K562 (cell line): ENCODE results near the gene DHX35. TPM values are rescaled to one million over a fixed set of nuclear protein-coding genes. Genes with fewer than 3 reads are reported as not detected.

Experiments
- ARID1B ChIP-seq: fragments of 450-650 bp; IDR thresholded peaks from 2 replicates; pipeline ENCODE4 v1.6.1; 2016; ENCODE audit warnings: antibody characterized with exemption, mild to moderate bottlenecking, inconsistent platforms
- CAMTA2 ChIP-seq: fragments of 250-450 bp; sonication (Bioruptor Pico); conservative IDR thresholded peaks from 2 replicates; pipeline ENCODE4 v1.5.1; 2022
- EP300 ChIP-seq: IDR thresholded peaks from 2 replicates; pipeline ENCODE4 v1.6.1; 2012; ENCODE audit warnings: low read length, improper control_type of control experiment
- EZH2 ChIP-seq: IDR thresholded peaks from 2 replicates; pipeline ENCODE4 v1.6.1; 2012; ENCODE audit warnings: low read depth, mild to moderate bottlenecking, inconsistent platforms, low read length, borderline replicate concordance
- KLF1 ChIP-seq: fragments of 450-650 bp; IDR thresholded peaks from 2 replicates; pipeline ENCODE4 v1.6.1; 2016; ENCODE audit warnings: missing genetic modification characterization, missing compliant biosample characterization
- NCOA6 ChIP-seq: fragments of 450-650 bp; IDR thresholded peaks from 2 replicates; pipeline ENCODE4 v1.6.1; 2017; ENCODE audit warnings: mild to moderate bottlenecking
- NR4A1 ChIP-seq, 2 experiments: fragments of 250-450 bp in 1 of 2; fragments of 450-650 bp in 1 of 2; sonication (Bioruptor Pico) in 1 of 2; IDR thresholded peaks; 2 replicates each; pipeline versions ENCODE4 v1.4.0 to v1.6.1; 2016 to 2020; ENCODE audit warnings: mild to moderate bottlenecking in 2 of 2, missing compliant biosample characterization in 1 of 2, missing genetic modification characterization in 1 of 2, moderate library complexity in 1 of 2
- PREB ChIP-seq: sonication (generic); formaldehyde crosslinking; IDR thresholded peaks from 2 replicates; pipeline ENCODE4 v1.8.1; 2023; ENCODE audit warnings: mild to moderate bottlenecking, missing genetic modification reagents
- RNF2 ChIP-seq: sonication (generic); IDR thresholded peaks from 2 replicates; pipeline ENCODE4 v1.6.1; 2016
- SIN3A ChIP-seq, 2 experiments: fragments of 150-350 bp in 1 of 2; IDR thresholded peaks; 2 replicates each; pipeline ENCODE4 v1.6.1; 2011 to 2016; ENCODE audit warnings: borderline replicate concordance in 2 of 2, low read depth in 2 of 2, low read length in 2 of 2, mild to moderate bottlenecking in 2 of 2, moderate library complexity in 2 of 2; ENCODE audit not compliant: control insufficient read depth in 1 of 2
- SMAD3 ChIP-seq: fragments of 450-650 bp; formaldehyde crosslinking; conservative IDR thresholded peaks from 2 replicates; pipeline ENCODE4 v1.4.0; 2020; ENCODE audit warnings: mild to moderate bottlenecking
- TSHZ1 ChIP-seq: fragments of 250-450 bp; sonication (Bioruptor Pico); IDR thresholded peaks from 2 replicates; pipeline ENCODE4 v1.4.0; 2020; ENCODE audit warnings: mild to moderate bottlenecking, moderate library complexity
- ZNF124 ChIP-seq: sonication (generic); formaldehyde crosslinking; IDR thresholded peaks from 2 replicates; pipeline ENCODE4 v1.8.1; 2022; ENCODE audit warnings: missing genetic modification reagents
- ZNF224 ChIP-seq: sonication (generic); formaldehyde crosslinking; IDR thresholded peaks from 2 replicates; pipeline ENCODE4 v1.8.0; 2022; ENCODE audit warnings: mild to moderate bottlenecking, missing genetic modification reagents
- ZNF408 ChIP-seq: fragments of 250-450 bp; sonication (Bioruptor Pico); IDR thresholded peaks from 2 replicates; pipeline ENCODE4 v1.4.0; 2020; ENCODE audit warnings: low read depth, mild to moderate bottlenecking, moderate library complexity
- ZSCAN32 ChIP-seq: fragments of 450-650 bp; formaldehyde crosslinking; IDR thresholded peaks from 2 replicates; pipeline ENCODE4 v1.4.0; 2020; ENCODE audit warnings: mild to moderate bottlenecking, moderate library complexity
- polyA plus RNA-seq, 8 experiments: library from polyadenylated mRNA; depleted of rRNA in 4 of 8; stranded (reverse) in 5 of 8; unstranded in 3 of 8; fragments of >200 nt; fragmentation: Nextera tagmentation in 2 of 8; fragmentation: Illumina TruSeq in 1 of 8; extraction: Ambion mirVana in 2 of 8; extraction: Trizol in 1 of 8; gene quantifications; 2 replicates each; pipeline versions ENCODE4 v1.2.1 to v1.2.3, GENCODE V29; 2011 to 2014; ENCODE audit warnings: inconsistent platforms in 1 of 8, missing spikeins in 1 of 8
- total RNA-seq, 7 experiments: library from RNA; depleted of rRNA in 6 of 7; stranded (reverse); fragments of >200 nt in 6 of 7; fragmentation: Illumina TruSeq in 2 of 7; extraction: Trizol in 2 of 7; gene quantifications; 2 replicates each; pipeline versions ENCODE4 v1.2.1 to v1.2.3, GENCODE V29; 2011 to 2021; ENCODE audit warnings: low replicate concordance in 1 of 7
- TF ChIP-seq, protein P1 (sequence below): fragments of 250-450 bp; sonication (Bioruptor Pico); IDR thresholded peaks from 2 replicates; pipeline ENCODE4 v1.8.0; 2022; ENCODE audit warnings: moderate library complexity, mild to moderate bottlenecking, inconsistent platforms
- TF ChIP-seq, protein P2 (sequence below): sonication (generic); formaldehyde crosslinking; IDR thresholded peaks from 2 replicates; pipeline ENCODE4 v1.8.0; 2022; ENCODE audit warnings: mild to moderate bottlenecking, low read depth, missing genetic modification reagents
- TF ChIP-seq, protein P3 (sequence below): fragments of 250-450 bp; sonication (Bioruptor Pico); IDR thresholded peaks from 2 replicates; pipeline ENCODE4 v1.5.0; 2020; ENCODE audit warnings: mild to moderate bottlenecking, borderline replicate concordance

Gene DHX35
- total and polyA plus RNA-seq, 9 of the 15 experiments (the other 6 are each of a cell fraction or from before 2014, with no cell fraction given): 6.5 to 25.6 (median 16.9) TPM

DNA sequence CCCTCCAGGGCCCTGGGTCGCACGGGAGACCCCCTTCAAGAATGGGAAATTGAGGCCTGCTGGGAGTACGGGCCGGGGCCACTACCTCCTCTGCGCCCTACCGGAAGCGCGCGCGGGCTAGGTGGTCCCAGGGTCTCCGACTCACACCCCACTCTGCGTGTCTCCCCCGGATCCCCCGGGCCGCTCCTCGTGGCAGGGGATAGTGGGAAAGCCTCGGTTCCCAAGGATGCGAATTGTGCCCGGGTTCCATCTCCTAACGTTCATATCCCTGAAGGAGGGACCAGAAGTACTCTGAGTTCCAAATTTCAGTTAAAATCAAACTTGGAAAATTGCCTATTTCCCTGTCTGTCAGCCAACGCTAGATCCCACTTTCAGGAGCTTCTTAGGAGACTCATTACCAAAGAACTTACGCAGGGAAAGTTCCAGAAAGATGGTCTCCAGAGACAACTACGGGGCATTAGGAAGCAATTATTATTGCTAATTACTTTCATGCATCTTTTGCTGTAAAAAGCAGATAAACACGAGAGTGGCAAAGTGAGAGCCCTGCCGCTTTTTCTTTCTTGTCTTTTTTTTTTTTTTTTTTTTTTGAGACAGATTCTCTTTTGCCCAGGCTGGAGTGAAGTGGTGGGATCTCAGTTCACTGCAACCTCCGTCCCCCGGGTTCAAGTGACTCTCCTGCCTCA lies 35.1 kb upstream of the DHX35 start (continued):
- TF ChIP-seq, protein P1, sequence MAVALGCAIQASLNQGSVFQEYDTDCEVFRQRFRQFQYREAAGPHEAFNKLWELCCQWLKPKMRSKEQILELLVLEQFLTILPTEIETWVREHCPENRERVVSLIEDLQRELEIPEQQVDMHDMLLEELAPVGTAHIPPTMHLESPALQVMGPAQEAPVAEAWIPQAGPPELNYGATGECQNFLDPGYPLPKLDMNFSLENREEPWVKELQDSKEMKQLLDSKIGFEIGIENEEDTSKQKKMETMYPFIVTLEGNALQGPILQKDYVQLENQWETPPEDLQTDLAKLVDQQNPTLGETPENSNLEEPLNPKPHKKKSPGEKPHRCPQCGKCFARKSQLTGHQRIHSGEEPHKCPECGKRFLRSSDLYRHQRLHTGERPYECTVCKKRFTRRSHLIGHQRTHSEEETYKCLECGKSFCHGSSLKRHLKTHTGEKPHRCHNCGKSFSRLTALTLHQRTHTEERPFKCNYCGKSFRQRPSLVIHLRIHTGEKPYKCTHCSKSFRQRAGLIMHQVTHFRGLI (CRISPR knock-in tag): no peak
- no peak for TF ChIP-seq TSHZ1 (CRISPR knock-in tag)
- TF ChIP-seq ZNF124 (CRISPR knock-in tag): no peak
- TF ChIP-seq NR4A1 (CRISPR knock-in tag; IDR thresholded peaks at IDR 0.05): no peak
- no peak for TF ChIP-seq NR4A1 (tag; IDR thresholded peaks at IDR 0.05)
- TF ChIP-seq SMAD3 (CRISPR knock-in tag): no peak
- TF ChIP-seq EP300: no peak
- no peak for TF ChIP-seq RNF2
- TF ChIP-seq EZH2: no peak
- no peak for TF ChIP-seq KLF1 (tag)
- TF ChIP-seq, protein P2, sequence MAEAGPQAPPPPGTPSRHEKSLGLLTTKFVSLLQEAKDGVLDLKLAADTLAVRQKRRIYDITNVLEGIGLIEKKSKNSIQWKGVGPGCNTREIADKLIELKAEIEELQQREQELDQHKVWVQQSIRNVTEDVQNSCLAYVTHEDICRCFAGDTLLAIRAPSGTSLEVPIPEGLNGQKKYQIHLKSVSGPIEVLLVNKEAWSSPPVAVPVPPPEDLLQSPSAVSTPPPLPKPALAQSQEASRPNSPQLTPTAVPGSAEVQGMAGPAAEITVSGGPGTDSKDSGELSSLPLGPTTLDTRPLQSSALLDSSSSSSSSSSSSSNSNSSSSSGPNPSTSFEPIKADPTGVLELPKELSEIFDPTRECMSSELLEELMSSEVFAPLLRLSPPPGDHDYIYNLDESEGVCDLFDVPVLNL: no peak
- TF ChIP-seq SIN3A (IDR thresholded peaks at IDR 0.05; ENCODE audit: borderline replicate concordance in 2 of 2, control insufficient read depth in 1 of 2, low read depth in 2 of 2, low read length in 2 of 2): peak in 1 of 2 experiments; percentile 23; a peak in 1 of 4 replicates
- no peak for TF ChIP-seq ZSCAN32
- no peak for TF ChIP-seq CAMTA2
- TF ChIP-seq ARID1B: no peak
- TF ChIP-seq PREB (CRISPR knock-in tag): no peak
- TF ChIP-seq NCOA6: no peak
- no peak for TF ChIP-seq ZNF408
- no peak for TF ChIP-seq ZNF224 (CRISPR knock-in tag)
- TF ChIP-seq, protein P3, sequence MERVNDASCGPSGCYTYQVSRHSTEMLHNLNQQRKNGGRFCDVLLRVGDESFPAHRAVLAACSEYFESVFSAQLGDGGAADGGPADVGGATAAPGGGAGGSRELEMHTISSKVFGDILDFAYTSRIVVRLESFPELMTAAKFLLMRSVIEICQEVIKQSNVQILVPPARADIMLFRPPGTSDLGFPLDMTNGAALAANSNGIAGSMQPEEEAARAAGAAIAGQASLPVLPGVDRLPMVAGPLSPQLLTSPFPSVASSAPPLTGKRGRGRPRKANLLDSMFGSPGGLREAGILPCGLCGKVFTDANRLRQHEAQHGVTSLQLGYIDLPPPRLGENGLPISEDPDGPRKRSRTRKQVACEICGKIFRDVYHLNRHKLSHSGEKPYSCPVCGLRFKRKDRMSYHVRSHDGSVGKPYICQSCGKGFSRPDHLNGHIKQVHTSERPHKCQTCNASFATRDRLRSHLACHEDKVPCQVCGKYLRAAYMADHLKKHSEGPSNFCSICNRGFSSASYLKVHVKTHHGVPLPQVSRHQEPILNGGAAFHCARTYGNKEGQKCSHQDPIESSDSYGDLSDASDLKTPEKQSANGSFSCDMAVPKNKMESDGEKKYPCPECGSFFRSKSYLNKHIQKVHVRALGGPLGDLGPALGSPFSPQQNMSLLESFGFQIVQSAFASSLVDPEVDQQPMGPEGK: no peak
